Keratinocyte (primary cell): ENCODE data around the gene EVX2. TPM values are rescaled to one million over a fixed set of nuclear protein-coding genes. Genes with fewer than 3 reads are reported as not detected.

ENCODE experiments used
- DNase-seq: peaks from one replicate; pipeline ENCODE4 v3.0.0-alpha.2; 2011; ENCODE audit warnings: low read depth, missing footprints, low spot score
- FAIRE-seq: peaks from 2 replicates; lab custom pipeline; 2011; peaks lifted over from hg19 to GRCh38; lab: Jason Lieb, UNC
- H2AFZ ChIP-seq: 2 replicates; pipeline ENCODE4 v1.6.0; 2012; ENCODE audit warnings: low read length, control low read depth, inconsistent platforms; ENCODE audit not compliant: control insufficient read depth
- H3K27ac ChIP-seq: 2 replicates; pipeline ENCODE4 v1.5.1; 2011; ENCODE audit warnings: low read length; ENCODE audit not compliant: control insufficient read depth, insufficient read depth
- H3K27me3 ChIP-seq: 3 replicates; pipeline ENCODE4 v1.6.0; 2011; ENCODE audit warnings: low read length; ENCODE audit not compliant: control insufficient read depth, insufficient read depth; ENCODE audit errors: extremely low read depth
- H3K36me3 ChIP-seq, 2 experiments: 2 replicates in 1 of 2; 3 replicates in 1 of 2; pipeline ENCODE4 v1.5.1; 2011; ENCODE audit warnings: low read length in 2 of 2, mild to moderate bottlenecking in 1 of 2; ENCODE audit not compliant: control insufficient read depth in 2 of 2, insufficient read depth in 2 of 2; ENCODE audit errors: extremely low read depth in 1 of 2
- H3K4me1 ChIP-seq: 3 replicates; pipeline ENCODE4 v1.5.1; 2011; ENCODE audit warnings: low read length; ENCODE audit not compliant: control insufficient read depth, insufficient read depth; ENCODE audit errors: extremely low read depth
- H3K4me2 ChIP-seq: 3 replicates; pipeline ENCODE4 v1.6.0; 2011; ENCODE audit warnings: low read depth, low read length; ENCODE audit not compliant: control insufficient read depth, insufficient read depth; ENCODE audit errors: extremely low read depth
- H3K4me3 ChIP-seq, 3 experiments: fragments of 200-600 bp in 1 of 3; sonication (generic) in 1 of 3; 2 replicates in 2 of 3; 3 replicates in 1 of 3; pipeline ENCODE4 v1.5.1; 2011 to 2016; ENCODE audit warnings: low read length in 3 of 3, mild to moderate bottlenecking in 3 of 3, control low read depth in 2 of 3, inconsistent platforms in 1 of 3, low read depth in 1 of 3, mixed read lengths in 1 of 3, mixed run types in 1 of 3, moderate library complexity in 1 of 3; ENCODE audit not compliant: control insufficient read depth in 2 of 3, insufficient read depth in 2 of 3; ENCODE audit errors: extremely low read depth in 1 of 3
- H3K79me2 ChIP-seq: 2 replicates; pipeline ENCODE4 v1.6.0; 2012; ENCODE audit warnings: low read length; ENCODE audit not compliant: control insufficient read depth, insufficient read depth
- H3K9ac ChIP-seq: 3 replicates; pipeline ENCODE4 v1.6.0; 2011; ENCODE audit warnings: low read length; ENCODE audit not compliant: control insufficient read depth, insufficient read depth; ENCODE audit errors: extremely low read depth
- H3K9me1 ChIP-seq: 3 replicates; pipeline ENCODE4 v1.6.0; 2011; ENCODE audit warnings: low read length; ENCODE audit not compliant: control insufficient read depth, insufficient read depth; ENCODE audit errors: extremely low read depth
- H3K9me3 ChIP-seq: 2 replicates; pipeline ENCODE4 v1.5.1; 2012; ENCODE audit warnings: low read depth, low read length; ENCODE audit not compliant: control insufficient read depth
- H4K20me1 ChIP-seq: 3 replicates; pipeline ENCODE4 v1.6.0; 2011; ENCODE audit warnings: low read length; ENCODE audit not compliant: control insufficient read depth, insufficient read depth; ENCODE audit errors: extremely low read depth
- EZH2 ChIP-seq: IDR thresholded peaks from one replicate; pipeline ENCODE4 v1.6.1; 2012; ENCODE audit warnings: inconsistent platforms, mild to moderate bottlenecking, low read length, moderate library complexity
- dilution Hi-C: fragments of 300-500 bp; cut with MboI; formaldehyde crosslinking; loops from one replicate; pipeline ENCODE4 v1.7.0; 2020; ENCODE audit warnings: low sequenced_read_pairs; ENCODE audit not compliant: extremely low pct_ligation_motif_present
- polyA plus RNA-seq, 5 experiments: library from polyadenylated mRNA; depleted of rRNA in 3 of 5; stranded (reverse) in 3 of 5; stranded (forward) in 1 of 5; unstranded in 1 of 5; fragments of >200 nt; gene quantifications; 1 replicate in 1 of 5; 2 replicates in 3 of 5; 3 replicates in 1 of 5; pipeline versions ENCODE4 v1.2.1 to v1.2.3, GENCODE V29; 2011 to 2012; ENCODE audit warnings: missing spikeins in 2 of 5, low read depth in 1 of 5, low replicate concordance in 1 of 5
- TF ChIP-seq, protein P1 (sequence below), 3 experiments: IDR thresholded peaks in 1 of 3; conservative IDR thresholded peaks in 1 of 3; optimal IDR thresholded peaks in 1 of 3; 2 replicates in 2 of 3; 3 replicates in 1 of 3; pipeline versions ENCODE3 to v1.5.1; 2011; ENCODE audit warnings: low read length in 3 of 3, mild to moderate bottlenecking in 3 of 3, moderate library complexity in 2 of 3, control low read depth in 1 of 3, inconsistent platforms in 1 of 3; ENCODE audit not compliant: insufficient read depth in 2 of 3; ENCODE audit errors: extremely low read depth in 1 of 3

Gene EVX2
- polyA plus RNA-seq, 1 donor (not counting 4 experiments of a cell fraction or from before 2014, with no cell fraction given) = not detected

GRCh38 chr2:176096986-176097819 lies 13.4 kb upstream of the EVX2 start:
- FAIRE-seq (no peak), DNase-seq (no peak)
- Histone ChIP-seq H3K4me1 (peaks cover 2% of the 10 kb centered on the region), H3K27me3 (peaks cover 100% of the 10 kb centered on the region), H2AFZ (no peak overlapping the region), H3K9ac (no peak overlapping the region), H3K27ac (no peak overlapping the region), H3K4me2 (peak overlapping the region; percentile 9), H4K20me1 (peaks cover 3% of the 10 kb centered on the region), H3K79me2 (no peaks in the 10 kb centered on the region), H3K36me3 (no peaks in the 10 kb centered on the region), H3K9me3 (peaks cover 2% of the 10 kb centered on the region), H3K4me3 (peak overlapping the region in 1 of 3 experiments; percentile 5), H3K9me1 (no peaks in the 10 kb centered on the region)
- TF ChIP-seq EZH2 = no peak
- TF ChIP-seq, protein P1, sequence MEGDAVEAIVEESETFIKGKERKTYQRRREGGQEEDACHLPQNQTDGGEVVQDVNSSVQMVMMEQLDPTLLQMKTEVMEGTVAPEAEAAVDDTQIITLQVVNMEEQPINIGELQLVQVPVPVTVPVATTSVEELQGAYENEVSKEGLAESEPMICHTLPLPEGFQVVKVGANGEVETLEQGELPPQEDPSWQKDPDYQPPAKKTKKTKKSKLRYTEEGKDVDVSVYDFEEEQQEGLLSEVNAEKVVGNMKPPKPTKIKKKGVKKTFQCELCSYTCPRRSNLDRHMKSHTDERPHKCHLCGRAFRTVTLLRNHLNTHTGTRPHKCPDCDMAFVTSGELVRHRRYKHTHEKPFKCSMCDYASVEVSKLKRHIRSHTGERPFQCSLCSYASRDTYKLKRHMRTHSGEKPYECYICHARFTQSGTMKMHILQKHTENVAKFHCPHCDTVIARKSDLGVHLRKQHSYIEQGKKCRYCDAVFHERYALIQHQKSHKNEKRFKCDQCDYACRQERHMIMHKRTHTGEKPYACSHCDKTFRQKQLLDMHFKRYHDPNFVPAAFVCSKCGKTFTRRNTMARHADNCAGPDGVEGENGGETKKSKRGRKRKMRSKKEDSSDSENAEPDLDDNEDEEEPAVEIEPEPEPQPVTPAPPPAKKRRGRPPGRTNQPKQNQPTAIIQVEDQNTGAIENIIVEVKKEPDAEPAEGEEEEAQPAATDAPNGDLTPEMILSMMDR (optimal IDR thresholded peaks at IDR 0.05 in 1 of 3, IDR thresholded peaks at IDR 0.05 in 1 of 3, conservative IDR thresholded peaks at IDR 0.05 in 1 of 3; ENCODE audit: extremely low read depth in 1 of 3, insufficient read depth in 2 of 3, low read length in 3 of 3) = peak; percentile 67 to 95 (median 91)
- dilution Hi-C loops = no loop called here

- H4K20me1 ChIP-seq = peaks cover 3% of the 10 kb centered on the region
- H3K9me1 ChIP-seq = no peaks in the 10 kb centered on the region
- H3K36me3 ChIP-seq = no peaks in the 10 kb centered on the region
- peaks cover 100% of the 10 kb centered on the region for H3K27me3 ChIP-seq
- FAIRE-seq = no peak
- H3K4me2 ChIP-seq = peak overlapping the region; percentile 7
- H3K79me2 ChIP-seq = no peaks in the 10 kb centered on the region
- H3K9ac ChIP-seq = no peak overlapping the region
- no peak overlapping the region for H3K27ac ChIP-seq
- H3K4me1 ChIP-seq = peaks cover 2% of the 10 kb centered on the region
- dilution Hi-C loops = no loop called here
- DNase-seq = no peak
- peak; percentile 16 for TF ChIP-seq EZH2
- TF ChIP-seq, protein P1 (optimal IDR thresholded peaks at IDR 0.05 in 1 of 3, IDR thresholded peaks at IDR 0.05 in 1 of 3, conservative IDR thresholded peaks at IDR 0.05 in 1 of 3; ENCODE audit: extremely low read depth in 1 of 3, insufficient read depth in 2 of 3, low read length in 3 of 3) = no peak
- no peak overlapping the region for H2AFZ ChIP-seq
- no peak overlapping the region for H3K4me3 ChIP-seq
- H3K9me3 ChIP-seq = peaks cover 2% of the 10 kb centered on the region
Observed at GRCh38 chr2:176096243-176096985, 12.7 kb upstream of the EVX2 start.
